SK-N-SH (cell line): ENCODE measurements around the gene SHROOM4. TPM values are rescaled to one million over a fixed set of nuclear protein-coding genes. Genes with fewer than 3 reads are reported as not detected.

Source experiments
- CTCF ChIA-PET: fragments of 300-600, 350-600 bp; formaldehyde crosslinking; extraction: SDS; loops from one replicate; lab custom pipeline; 2021; lab: Yijun Ruan, JAX
- POLR2A ChIA-PET: fragments of 350-600 bp; sonication (Branson Sonifier 250); formaldehyde crosslinking; extraction: SDS; loops from one replicate; lab custom pipeline; 2020; ENCODE audit warnings: antibody characterized with exemption, inconsistent platforms; lab: Yijun Ruan, JAX
- DNase-seq: peaks from one replicate; pipeline ENCODE4 v3.0.0; 2012
- H2AFZ ChIP-seq: fragments of 200-600 bp; sonication (generic); 2 replicates; pipeline ENCODE4 v1.8.1; 2016; ENCODE audit warnings: antibody characterized with exemption, mild to moderate bottlenecking, low read depth
- H3F3A ChIP-seq: fragments of 200-600 bp; sonication (generic); replicated peaks from 2 replicates; pipeline ENCODE3; 2016; ENCODE audit warnings: antibody characterized with exemption, mild to moderate bottlenecking; ENCODE audit not compliant: insufficient read depth
- H3K27ac ChIP-seq, 2 experiments: fragments of 200-500 bp in 1 of 2; fragments of 200-600 bp in 1 of 2; sonication (Bioruptor generic) in 1 of 2; sonication (generic), shearing (Covaris generic) in 1 of 2; 2 replicates each; pipeline versions ENCODE4 v1.5.1 to v1.6.1; 2014 to 2016; ENCODE audit warnings: low read depth in 2 of 2, inconsistent platforms in 1 of 2, low read length in 1 of 2, mild to moderate bottlenecking in 1 of 2, mixed read lengths in 1 of 2
- H3K27me3 ChIP-seq: fragments of 200-600 bp; sonication (generic), shearing (Covaris generic); 2 replicates; pipeline ENCODE4 v1.6.1; 2016; ENCODE audit warnings: mixed run types; ENCODE audit not compliant: insufficient read depth
- H3K36me3 ChIP-seq, 2 experiments: fragments of 200-500 bp in 1 of 2; fragments of 200-600 bp in 1 of 2; sonication (Bioruptor generic) in 1 of 2; sonication (generic) in 1 of 2; replicated peaks in 1 of 2; 2 replicates each; pipeline versions ENCODE3 to v1.5.1; 2014 to 2016; ENCODE audit warnings: low read length in 1 of 2, mild to moderate bottlenecking in 1 of 2; ENCODE audit not compliant: insufficient read depth in 2 of 2, control insufficient read depth in 1 of 2
- H3K4me1 ChIP-seq, 2 experiments: fragments of 200-500 bp in 1 of 2; fragments of 200-600 bp in 1 of 2; sonication (Bioruptor generic) in 1 of 2; sonication (generic), shearing (Covaris generic) in 1 of 2; 2 replicates each; pipeline versions ENCODE4 v1.5.1 to v1.6.1; 2014 to 2016; ENCODE audit warnings: low read depth in 1 of 2, low read length in 1 of 2, mixed run types in 1 of 2; ENCODE audit not compliant: insufficient read depth in 2 of 2, control insufficient read depth in 1 of 2
- H3K4me2 ChIP-seq: fragments of 200-600 bp; sonication (generic), shearing (Covaris generic); 2 replicates; pipeline ENCODE4 v1.6.1; 2017; ENCODE audit warnings: mixed run types
- H3K4me3 ChIP-seq, 2 experiments: fragments of 200-500 bp in 1 of 2; fragments of 200-600 bp in 1 of 2; sonication (Bioruptor generic) in 1 of 2; sonication (generic), shearing (Covaris generic) in 1 of 2; 2 replicates each; pipeline versions ENCODE4 v1.5.1 to v1.8.1; 2014 to 2016; ENCODE audit warnings: low read depth in 2 of 2, inconsistent platforms in 1 of 2, low read length in 1 of 2, mild to moderate bottlenecking in 1 of 2, mixed read lengths in 1 of 2, moderate library complexity in 1 of 2
- H3K79me2 ChIP-seq: fragments of 200-600 bp; sonication (generic); 2 replicates; pipeline ENCODE4 v1.8.1; 2017; ENCODE audit warnings: mild to moderate bottlenecking; ENCODE audit not compliant: insufficient read depth
- H3K9ac ChIP-seq: fragments of 200-600 bp; sonication (generic); 2 replicates; pipeline ENCODE4 v1.6.1; 2017; ENCODE audit warnings: mixed run types
- H3K9me2 ChIP-seq: fragments of 200-600 bp; sonication (generic); 2 replicates; pipeline ENCODE4 v1.6.1; 2017; ENCODE audit warnings: mixed run types
- H3K9me3 ChIP-seq: fragments of 200-600 bp; sonication (generic); 2 replicates; pipeline ENCODE4 v1.6.1; 2017; ENCODE audit warnings: mixed run types, mild to moderate bottlenecking, moderate library complexity
- H4K20me1 ChIP-seq: fragments of 200-600 bp; sonication (generic); 2 replicates; pipeline ENCODE4 v1.6.1; 2017; ENCODE audit warnings: mild to moderate bottlenecking, mixed run types; ENCODE audit not compliant: insufficient read depth
- EP300 ChIP-seq, 2 experiments: IDR thresholded peaks; 2 replicates each; pipeline versions ENCODE4 v1.4.0 to v1.6.1; 2012; ENCODE audit warnings: borderline replicate concordance in 1 of 2, low read depth in 1 of 2, low read length in 1 of 2
- FOSL2 ChIP-seq: IDR thresholded peaks from 2 replicates; pipeline ENCODE4 v1.4.0; 2012; ENCODE audit warnings: low read depth, mild to moderate bottlenecking, moderate library complexity, borderline replicate concordance
- FOXM1 ChIP-seq: IDR thresholded peaks from 2 replicates; pipeline ENCODE4 v1.4.0; 2012; ENCODE audit warnings: low read depth, mild to moderate bottlenecking
- JUND ChIP-seq: IDR thresholded peaks from 2 replicates; pipeline ENCODE4 v1.4.0; 2012
- RAD21 ChIP-seq: IDR thresholded peaks from 2 replicates; pipeline ENCODE4 v1.6.1; 2012; ENCODE audit warnings: mild to moderate bottlenecking, low read length
- SMC3 ChIP-seq: IDR thresholded peaks from 2 replicates; pipeline ENCODE4 v1.6.1; 2012; ENCODE audit warnings: low read depth, low read length, improper control_type of control experiment
- TCF12 ChIP-seq: IDR thresholded peaks from 2 replicates; pipeline ENCODE4 v1.4.0; 2012
- WGBS: methylation state at CpG from one replicate; pipeline ENCODE4 v1.1.6; 2017; ENCODE audit warnings: low lambda C conversion rate; 5-methylcytosine and 5-hydroxymethylcytosine counted together
- polyA plus RNA-seq, 3 experiments: library from polyadenylated mRNA; depleted of rRNA; stranded (reverse); fragments of >200 nt; gene quantifications; 2 replicates each; pipeline ENCODE4 v1.2.3, GENCODE V29; 2012
- TF ChIP-seq, protein P1 (sequence below): IDR thresholded peaks from 2 replicates; pipeline ENCODE4 v1.4.0; 2012; ENCODE audit warnings: low read depth
- TF ChIP-seq, protein P2 (sequence below): fragments of 200-600 bp; sonication (generic); IDR thresholded peaks from 2 replicates; pipeline ENCODE4 v1.6.1; 2017; ENCODE audit warnings: antibody characterized with exemption, mild to moderate bottlenecking, moderate library complexity
- TF ChIP-seq, protein P3 (sequence below): IDR thresholded peaks from 2 replicates; pipeline ENCODE4; 2012
- TF ChIP-seq, protein P4 (sequence below): IDR thresholded peaks from 2 replicates; pipeline ENCODE4 v1.4.0; 2012; ENCODE audit warnings: low read depth, borderline replicate concordance

SHROOM4 gene
- polyA plus RNA-seq, 1 of the 3 experiments (the other 2 are of a cell fraction) = 0.31 TPM

DNA sequence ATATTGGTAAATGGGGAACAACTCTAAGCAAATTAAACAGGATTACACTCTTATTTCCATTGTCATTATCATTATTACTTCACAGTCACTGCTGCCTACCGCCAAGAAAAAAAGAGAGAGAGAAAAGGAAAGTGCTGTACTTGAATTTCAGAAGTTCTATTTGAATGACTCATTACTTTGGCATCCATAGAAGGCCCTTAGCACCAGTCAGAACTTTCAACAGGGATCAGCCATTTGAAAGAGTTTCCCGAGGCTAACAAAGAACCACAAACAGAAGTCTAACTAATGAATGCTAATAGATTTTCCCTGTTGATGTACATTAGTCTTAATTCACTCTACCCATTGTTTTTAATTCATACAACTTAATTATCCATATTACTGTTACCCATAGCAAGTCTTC lies 116.3 kb downstream of the SHROOM4 start:
- H3K9me2 ChIP-seq = no peaks in the 10 kb centered on the region
- no peak overlapping the region for H2AFZ ChIP-seq
- POLR2A ChIA-PET = no interaction called here
- H3K27ac ChIP-seq = no peak overlapping the region
- no peak overlapping the region for H3K9ac ChIP-seq
- no peaks in the 10 kb centered on the region for H3F3A ChIP-seq
- no peaks in the 10 kb centered on the region for H4K20me1 ChIP-seq
- H3K4me2 ChIP-seq = no peak overlapping the region
- TF ChIP-seq FOSL2 (peak; percentile 30; the same call in 1 of the 2 replicates), JUND (peak; percentile 32; the same call in 1 of the 2 replicates), TCF12 (no peak)
- H3K36me3 ChIP-seq = no peaks in the 10 kb centered on the region
- H3K27me3 ChIP-seq = peaks cover 5% of the 10 kb centered on the region; the same call in 1 of the 2 replicates
- no peaks in the 10 kb centered on the region for H3K9me3 ChIP-seq
- 0% methylated on average over 2 of the region's 2 CpGs for WGBS
- no peaks in the 10 kb centered on the region; a peak in 1 of 4 replicates for H3K4me1 ChIP-seq
- no peak for DNase-seq
- no peak overlapping the region for H3K4me3 ChIP-seq
- no peaks in the 10 kb centered on the region for H3K79me2 ChIP-seq
- CTCF ChIA-PET = interaction anchor here (1.6 to 2.2 kb wide), 2 partner anchors 16 to 291 kb away, joined by 3 to 6 read pairs; no protein-coding TSS in a partner anchor

DNA sequence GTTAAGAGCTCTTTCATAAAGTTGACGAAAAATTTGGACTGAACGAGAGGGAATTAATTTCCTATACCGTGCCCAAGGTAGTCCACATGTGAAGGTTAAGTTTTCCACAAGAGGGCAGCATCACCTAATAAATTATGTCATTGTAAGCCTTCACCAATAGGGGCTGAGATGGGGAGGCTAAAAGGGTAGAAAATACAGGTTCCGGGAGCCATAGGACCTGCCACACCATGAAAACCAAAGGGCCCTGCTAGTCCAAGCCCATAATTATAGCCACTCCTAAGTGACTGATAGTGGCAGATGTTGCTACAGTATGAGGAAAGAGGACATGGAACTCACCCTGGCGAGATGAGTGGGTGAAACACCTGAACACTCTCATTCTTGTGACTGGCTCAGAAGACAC lies 122.2 kb downstream of the SHROOM4 start:
- ChIA-PET POLR2A (no interaction called here), CTCF (interaction anchor here (0.6 to 1.9 kb wide), 20 partner anchors 8 to 1540 kb away, joined by 3 to 28 read pairs (median 4); no protein-coding TSS in a partner anchor)
- TF ChIP-seq RAD21 (peak; percentile 76), SMC3 (peak; percentile 55), FOXM1 (no peak)
- TF ChIP-seq, protein P1, sequence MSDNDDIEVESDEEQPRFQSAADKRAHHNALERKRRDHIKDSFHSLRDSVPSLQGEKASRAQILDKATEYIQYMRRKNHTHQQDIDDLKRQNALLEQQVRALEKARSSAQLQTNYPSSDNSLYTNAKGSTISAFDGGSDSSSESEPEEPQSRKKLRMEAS = no peak
- TF ChIP-seq, protein P2, sequence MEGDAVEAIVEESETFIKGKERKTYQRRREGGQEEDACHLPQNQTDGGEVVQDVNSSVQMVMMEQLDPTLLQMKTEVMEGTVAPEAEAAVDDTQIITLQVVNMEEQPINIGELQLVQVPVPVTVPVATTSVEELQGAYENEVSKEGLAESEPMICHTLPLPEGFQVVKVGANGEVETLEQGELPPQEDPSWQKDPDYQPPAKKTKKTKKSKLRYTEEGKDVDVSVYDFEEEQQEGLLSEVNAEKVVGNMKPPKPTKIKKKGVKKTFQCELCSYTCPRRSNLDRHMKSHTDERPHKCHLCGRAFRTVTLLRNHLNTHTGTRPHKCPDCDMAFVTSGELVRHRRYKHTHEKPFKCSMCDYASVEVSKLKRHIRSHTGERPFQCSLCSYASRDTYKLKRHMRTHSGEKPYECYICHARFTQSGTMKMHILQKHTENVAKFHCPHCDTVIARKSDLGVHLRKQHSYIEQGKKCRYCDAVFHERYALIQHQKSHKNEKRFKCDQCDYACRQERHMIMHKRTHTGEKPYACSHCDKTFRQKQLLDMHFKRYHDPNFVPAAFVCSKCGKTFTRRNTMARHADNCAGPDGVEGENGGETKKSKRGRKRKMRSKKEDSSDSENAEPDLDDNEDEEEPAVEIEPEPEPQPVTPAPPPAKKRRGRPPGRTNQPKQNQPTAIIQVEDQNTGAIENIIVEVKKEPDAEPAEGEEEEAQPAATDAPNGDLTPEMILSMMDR = peak; percentile 81
- H3K27me3 ChIP-seq = no peaks in the 10 kb centered on the region
- H3K36me3 ChIP-seq = no peaks in the 10 kb centered on the region
- H3K9me3 ChIP-seq = no peaks in the 10 kb centered on the region
- WGBS = 3% methylated on average over 5 of the region's 5 CpGs
- H3K9me2 ChIP-seq = no peaks in the 10 kb centered on the region
- H4K20me1 ChIP-seq = no peaks in the 10 kb centered on the region
- H3K4me2 ChIP-seq = no peak overlapping the region
- no peak overlapping the region for H3K9ac ChIP-seq
- peak; percentile 49 for DNase-seq
- no peaks in the 10 kb centered on the region for H3K79me2 ChIP-seq
- peak overlapping the region in 1 of 2 experiments; percentile 27; a peak in 1 of 4 replicates for H3K4me3 ChIP-seq
- no peak overlapping the region for H3K27ac ChIP-seq
- H2AFZ ChIP-seq = no peak overlapping the region
- no peaks in the 10 kb centered on the region for H3K4me1 ChIP-seq
- no peaks in the 10 kb centered on the region for H3F3A ChIP-seq

DNA sequence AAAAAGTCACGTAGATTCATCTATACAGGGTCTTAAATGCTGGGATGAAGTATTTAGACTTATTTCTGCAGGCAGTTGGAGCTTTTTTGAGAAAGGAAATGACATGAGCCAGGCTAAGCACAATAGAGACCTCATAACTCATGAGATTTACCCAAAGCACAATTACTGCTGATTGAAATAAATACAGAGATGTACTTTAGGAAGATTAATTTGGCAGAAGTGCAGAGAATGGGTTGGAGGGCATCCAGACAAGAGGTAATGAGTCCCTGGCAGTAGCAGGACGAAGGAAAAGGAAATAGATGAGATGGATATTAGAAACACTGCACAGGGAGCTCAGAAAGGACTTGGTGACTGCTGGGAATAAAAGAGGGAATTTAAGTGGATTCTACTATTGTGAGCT lies 129.1 kb downstream of the SHROOM4 start:
- POLR2A ChIA-PET = no interaction called here
- Histone ChIP-seq H2AFZ (no peak overlapping the region), H3K79me2 (no peaks in the 10 kb centered on the region), H3K4me1 (no peaks in the 10 kb centered on the region), H3K9ac (no peak overlapping the region), H3K4me2 (no peak overlapping the region), H3K27me3 (no peaks in the 10 kb centered on the region), H3K9me2 (no peaks in the 10 kb centered on the region), H3K27ac (no peak overlapping the region), H3K36me3 (no peaks in the 10 kb centered on the region), H3F3A (no peaks in the 10 kb centered on the region), H4K20me1 (no peaks in the 10 kb centered on the region), H3K9me3 (no peaks in the 10 kb centered on the region), H3K4me3 (no peak overlapping the region)
- no peak for DNase-seq
- CTCF ChIA-PET = interaction anchor here (0.5 to 0.8 kb wide), 2 partner anchors 19 to 303 kb away, joined by 3 to 4 read pairs; no protein-coding TSS in a partner anchor
- TF ChIP-seq, protein P3, sequence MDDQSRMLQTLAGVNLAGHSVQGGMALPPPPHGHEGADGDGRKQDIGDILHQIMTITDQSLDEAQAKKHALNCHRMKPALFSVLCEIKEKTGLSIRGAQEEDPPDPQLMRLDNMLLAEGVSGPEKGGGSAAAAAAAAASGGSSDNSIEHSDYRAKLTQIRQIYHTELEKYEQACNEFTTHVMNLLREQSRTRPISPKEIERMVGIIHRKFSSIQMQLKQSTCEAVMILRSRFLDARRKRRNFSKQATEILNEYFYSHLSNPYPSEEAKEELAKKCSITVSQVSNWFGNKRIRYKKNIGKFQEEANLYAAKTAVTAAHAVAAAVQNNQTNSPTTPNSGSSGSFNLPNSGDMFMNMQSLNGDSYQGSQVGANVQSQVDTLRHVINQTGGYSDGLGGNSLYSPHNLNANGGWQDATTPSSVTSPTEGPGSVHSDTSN = no peak
- TF ChIP-seq, protein P4, sequence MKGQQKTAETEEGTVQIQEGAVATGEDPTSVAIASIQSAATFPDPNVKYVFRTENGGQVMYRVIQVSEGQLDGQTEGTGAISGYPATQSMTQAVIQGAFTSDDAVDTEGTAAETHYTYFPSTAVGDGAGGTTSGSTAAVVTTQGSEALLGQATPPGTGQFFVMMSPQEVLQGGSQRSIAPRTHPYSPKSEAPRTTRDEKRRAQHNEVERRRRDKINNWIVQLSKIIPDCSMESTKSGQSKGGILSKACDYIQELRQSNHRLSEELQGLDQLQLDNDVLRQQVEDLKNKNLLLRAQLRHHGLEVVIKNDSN = no peak
- TF ChIP-seq EP300 (IDR thresholded peaks at IDR 0.05; ENCODE audit: borderline replicate concordance in 1 of 2, low read depth in 1 of 2, low read length in 1 of 2) = no peak
- WGBS = 5% methylated on average over 2 of the region's 2 CpGs
